GM23248 (cell line): ENCODE data around the gene UMODL1. TPM values are rescaled to one million over a fixed set of nuclear protein-coding genes. Genes with fewer than 3 reads are reported as not detected.

ENCODE experiments used
- DNase-seq: peaks from one replicate; pipeline ENCODE4 v3.0.0-alpha.2; 2015
- H2AFZ ChIP-seq: fragments of 200-600 bp; sonication (generic); 2 replicates; pipeline ENCODE4 v1.6.1; 2016; ENCODE audit warnings: antibody characterized with exemption
- H3F3A ChIP-seq: fragments of 200-600 bp; sonication (generic); 2 replicates; pipeline ENCODE4 v1.6.1; 2016; ENCODE audit warnings: mild to moderate bottlenecking, antibody characterized with exemption, mixed run types; ENCODE audit not compliant: insufficient read depth
- H3K27ac ChIP-seq: fragments of 200-600 bp; sonication (generic); 2 replicates; pipeline ENCODE4 v1.5.1; 2016; ENCODE audit warnings: mild to moderate bottlenecking
- H3K27me3 ChIP-seq: fragments of 200-600 bp; sonication (generic); replicated peaks from 2 replicates; pipeline ENCODE4 v1.6.1; 2016; ENCODE audit warnings: mild to moderate bottlenecking; ENCODE audit not compliant: insufficient read depth
- H3K36me3 ChIP-seq: fragments of 200-600 bp; sonication (generic); 2 replicates; pipeline ENCODE4 v1.6.1; 2016; ENCODE audit warnings: low read depth, mild to moderate bottlenecking
- H3K4me1 ChIP-seq: fragments of 200-600 bp; sonication (generic); 2 replicates; pipeline ENCODE4 v1.6.1; 2016; ENCODE audit warnings: mild to moderate bottlenecking; ENCODE audit not compliant: insufficient read depth
- H3K4me2 ChIP-seq: fragments of 200-600 bp; sonication (generic); one replicate; pipeline ENCODE4 v1.6.1; 2016; ENCODE audit warnings: mild to moderate bottlenecking; ENCODE audit not compliant: unreplicated experiment
- H3K4me3 ChIP-seq: fragments of 200-600 bp; sonication (generic); 2 replicates; pipeline ENCODE4 v1.5.1; 2016; ENCODE audit warnings: mild to moderate bottlenecking
- H3K79me2 ChIP-seq: fragments of 200-600 bp; sonication (generic); 2 replicates; pipeline ENCODE4 v1.6.1; 2016; ENCODE audit warnings: mild to moderate bottlenecking; ENCODE audit not compliant: insufficient read depth
- H3K9ac ChIP-seq: fragments of 200-600 bp; sonication (generic); 2 replicates; pipeline ENCODE4 v1.6.1; 2016; ENCODE audit warnings: mild to moderate bottlenecking
- H3K9me2 ChIP-seq: fragments of 200-600 bp; sonication (generic); 2 replicates; pipeline ENCODE4 v1.6.1; 2016; ENCODE audit warnings: mixed run types, mild to moderate bottlenecking, moderate library complexity; ENCODE audit not compliant: insufficient read depth
- H3K9me3 ChIP-seq: fragments of 200-600 bp; sonication (generic); one replicate; pipeline ENCODE4 v1.6.1; 2017; ENCODE audit warnings: low read depth
- H4K20me1 ChIP-seq: fragments of 200-600 bp; sonication (generic); 2 replicates; pipeline ENCODE4 v1.6.0; 2016; ENCODE audit not compliant: insufficient read depth
- EZH2 ChIP-seq: fragments of 200-600 bp; sonication (generic); IDR thresholded peaks from 2 replicates; pipeline ENCODE4 v1.6.1; 2018; ENCODE audit warnings: antibody characterized with exemption, mild to moderate bottlenecking; ENCODE audit not compliant: insufficient read depth, poor library complexity, severe bottlenecking
- EZH2phosphoT487 ChIP-seq: fragments of 200-600 bp; sonication (generic); IDR thresholded peaks from 2 replicates; pipeline ENCODE4 v1.6.1; 2018; ENCODE audit warnings: antibody characterized with exemption, moderate library complexity, mild to moderate bottlenecking, low read depth; ENCODE audit not compliant: insufficient read depth
- WGBS, 2 experiments: methylation state at CpG; one replicate each; pipeline ENCODE4 v1.1.6; 2015 to 2017; ENCODE audit warnings: low lambda C conversion rate in 2 of 2, low coverage in 1 of 2; ENCODE audit errors: missing lambda C conversion rate in 2 of 2; 5-methylcytosine and 5-hydroxymethylcytosine counted together
- in situ Hi-C: fragments of 300-500 bp; cut with MboI; formaldehyde crosslinking; loops from 2 replicates; pipeline ENCODE4 v1.15.0; 2020
- polyA plus RNA-seq: library from polyadenylated mRNA; unstranded; fragments of >200 nt; fragmentation: Nextera tagmentation; extraction: Ambion mirVana; gene quantifications from 2 replicates; pipeline ENCODE4 v1.2.1, GENCODE V29; 2016
- total RNA-seq: library from RNA; depleted of rRNA; stranded (reverse); fragments of >200 nt; shearing (Covaris generic); gene quantifications from 2 replicates; pipeline ENCODE4 v1.2.3, GENCODE V29; 2014

Gene UMODL1
- total and polyA plus RNA-seq, 2 experiments from 2014 or later: not detected

- WGBS, 2 experiments: 77 to 83% methylated on average over 9 of the region's 9 CpGs
- Histone ChIP-seq H3K4me1 (peaks cover 32% of the 10 kb centered on the region), H3K9me2 (no peaks in the 10 kb centered on the region), H3K27me3 (no peaks in the 10 kb centered on the region), H3K4me2 (no peak overlapping the region), H3F3A (peaks cover 30% of the 10 kb centered on the region), H2AFZ (no peak overlapping the region), H3K9me3 (no peaks in the 10 kb centered on the region), H3K9ac (no peak overlapping the region), H4K20me1 (no peaks in the 10 kb centered on the region), H3K79me2 (no peaks in the 10 kb centered on the region), H3K36me3 (no peaks in the 10 kb centered on the region), H3K27ac (no peak overlapping the region), H3K4me3 (no peak overlapping the region)
- TF ChIP-seq EZH2 (no peak), EZH2phosphoT487 (no peak)
- no peak for DNase-seq
- in situ Hi-C loops: no loop called here
Observed at GRCh38 chr21:42042651-42043050, 28.5 kb upstream of the UMODL1 start.

DNA sequence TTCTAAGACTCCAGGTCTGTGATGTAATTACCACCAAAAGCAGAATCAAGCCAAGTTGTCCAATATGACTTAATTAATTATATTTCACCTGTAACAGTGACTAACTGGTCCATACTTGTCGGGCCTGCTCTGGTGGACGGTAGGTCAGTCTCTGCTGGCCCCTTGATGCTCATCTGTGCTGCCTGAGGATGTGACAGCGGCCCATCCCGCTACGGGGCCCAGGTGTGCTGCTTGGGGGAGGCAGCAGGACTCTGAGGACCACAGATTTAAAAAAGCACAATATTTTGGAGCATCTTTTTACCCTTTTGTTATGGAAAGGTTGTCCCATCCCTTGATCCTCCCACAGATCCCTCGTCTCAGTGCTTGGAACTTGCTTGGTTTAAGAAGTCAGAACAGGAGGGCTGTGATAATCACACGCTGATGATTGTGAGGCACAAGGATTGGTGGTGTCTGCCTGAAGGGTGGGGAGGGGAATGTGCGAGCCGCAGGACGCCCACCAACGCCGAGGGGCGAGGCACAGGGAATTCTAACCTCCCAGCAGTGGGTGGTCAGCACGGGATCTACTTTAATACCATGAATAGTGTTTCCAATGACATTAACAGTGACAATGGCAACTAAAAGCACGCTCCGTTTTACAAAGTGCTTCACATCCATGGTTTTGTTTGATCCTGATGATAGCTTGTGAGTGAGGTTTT is 27.8 kb upstream of the UMODL1 start:
- Histone ChIP-seq H3K79me2 (no peaks in the 10 kb centered on the region), H3K9me2 (no peaks in the 10 kb centered on the region), H3K27ac (no peak overlapping the region), H3K9me3 (no peaks in the 10 kb centered on the region), H2AFZ (no peak overlapping the region), H3K4me2 (no peak overlapping the region), H3K36me3 (no peaks in the 10 kb centered on the region), H3K4me1 (peaks cover 37% of the 10 kb centered on the region), H3F3A (peaks cover 34% of the 10 kb centered on the region), H3K27me3 (no peaks in the 10 kb centered on the region), H3K4me3 (no peak overlapping the region), H4K20me1 (no peaks in the 10 kb centered on the region), H3K9ac (no peak overlapping the region)
- WGBS, 2 experiments: 87 to 90% methylated on average over 16 of the region's 16 CpGs
- in situ Hi-C loops: no loop called here
- no peak for DNase-seq
- TF ChIP-seq EZH2phosphoT487: no peak
- no peak for TF ChIP-seq EZH2

DNA sequence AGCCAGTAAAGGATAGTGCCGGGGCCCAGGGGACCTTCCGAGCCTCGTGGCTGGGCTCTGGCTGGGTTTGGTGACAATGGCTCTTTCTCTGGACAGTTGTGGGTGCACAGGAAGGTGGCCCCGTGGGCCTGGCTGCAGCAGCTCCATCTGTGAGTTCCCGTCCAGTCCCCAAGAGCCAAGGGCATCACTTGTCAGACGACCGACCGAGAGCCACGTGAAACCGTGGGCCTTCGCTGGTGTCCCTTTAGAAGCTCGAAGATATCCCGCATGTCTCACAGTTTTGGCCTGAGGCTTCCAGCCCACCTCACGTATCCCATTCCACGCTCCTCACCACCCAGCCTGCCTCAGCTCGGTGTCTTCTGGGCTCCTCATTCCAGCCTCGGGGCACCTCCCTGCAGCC is 27.2 kb upstream of the UMODL1 start:
- no peak overlapping the region for H2AFZ ChIP-seq
- H3K27me3 ChIP-seq: no peaks in the 10 kb centered on the region
- H3K4me1 ChIP-seq: peaks cover 37% of the 10 kb centered on the region
- DNase-seq: no peak
- H3K4me2 ChIP-seq: no peak overlapping the region
- H3K9me3 ChIP-seq: no peaks in the 10 kb centered on the region
- TF ChIP-seq EZH2 (no peak), EZH2phosphoT487 (no peak)
- peaks cover 30% of the 10 kb centered on the region for H3F3A ChIP-seq
- H3K27ac ChIP-seq: no peak overlapping the region
- H3K9ac ChIP-seq: no peak overlapping the region
- no peak overlapping the region for H3K4me3 ChIP-seq
- in situ Hi-C loops: no loop called here
- H3K36me3 ChIP-seq: no peaks in the 10 kb centered on the region
- no peaks in the 10 kb centered on the region for H3K79me2 ChIP-seq
- H3K9me2 ChIP-seq: no peaks in the 10 kb centered on the region
- no peaks in the 10 kb centered on the region for H4K20me1 ChIP-seq
- WGBS, 2 experiments: 90 to 91% methylated on average over 16 to 17 of the region's 17 CpGs

GRCh38 chr21:42044871-42045495 is 26.1 kb upstream of the UMODL1 start:
- H3K9me2 ChIP-seq: no peaks in the 10 kb centered on the region
- peaks cover 21% of the 10 kb centered on the region for H3F3A ChIP-seq
- H3K9ac ChIP-seq: no peak overlapping the region
- WGBS, 2 experiments: 95% methylated on average over 7 of the region's 7 CpGs
- no peak overlapping the region for H2AFZ ChIP-seq
- no peak for TF ChIP-seq EZH2
- TF ChIP-seq EZH2phosphoT487: no peak
- H3K4me3 ChIP-seq: no peak overlapping the region
- no peaks in the 10 kb centered on the region for H3K27me3 ChIP-seq
- no peaks in the 10 kb centered on the region for H3K79me2 ChIP-seq
- H3K4me1 ChIP-seq: peaks cover 27% of the 10 kb centered on the region
- no peak for DNase-seq
- H3K9me3 ChIP-seq: no peaks in the 10 kb centered on the region
- in situ Hi-C loops: no loop called here
- H3K36me3 ChIP-seq: no peaks in the 10 kb centered on the region
- H3K27ac ChIP-seq: no peak overlapping the region
- H4K20me1 ChIP-seq: no peaks in the 10 kb centered on the region
- H3K4me2 ChIP-seq: no peak overlapping the region
